GM10248 (cell line): ENCODE results near the gene TNFRSF13B.

Experiments used
- CTCF ChIA-PET: fragments of 300-600 bp; sonication (Branson Sonifier 250); formaldehyde crosslinking; extraction: SDS; loops from one replicate; lab custom pipeline; 2021; ENCODE audit warnings: antibody characterized with exemption; lab: Yijun Ruan, JAX
- POLR2A ChIA-PET: fragments of 350-650 bp; sonication (Branson Sonifier 250); formaldehyde crosslinking; extraction: SDS; loops from one replicate; lab custom pipeline; 2020; ENCODE audit warnings: antibody characterized with exemption; lab: Yijun Ruan, JAX
- DNase-seq: peaks from one replicate; pipeline ENCODE4 v3.0.0; 2012; ENCODE audit errors: extremely low spot score
- TF ChIP-seq, protein P1 (sequence below): IDR thresholded peaks from 2 replicates; pipeline ENCODE4 v1.5.1; 2012; ENCODE audit warnings: mild to moderate bottlenecking, low read depth; ENCODE audit errors: extremely low read depth, missing control alignments, control extremely low read depth

The TNFRSF13B gene

DNA sequence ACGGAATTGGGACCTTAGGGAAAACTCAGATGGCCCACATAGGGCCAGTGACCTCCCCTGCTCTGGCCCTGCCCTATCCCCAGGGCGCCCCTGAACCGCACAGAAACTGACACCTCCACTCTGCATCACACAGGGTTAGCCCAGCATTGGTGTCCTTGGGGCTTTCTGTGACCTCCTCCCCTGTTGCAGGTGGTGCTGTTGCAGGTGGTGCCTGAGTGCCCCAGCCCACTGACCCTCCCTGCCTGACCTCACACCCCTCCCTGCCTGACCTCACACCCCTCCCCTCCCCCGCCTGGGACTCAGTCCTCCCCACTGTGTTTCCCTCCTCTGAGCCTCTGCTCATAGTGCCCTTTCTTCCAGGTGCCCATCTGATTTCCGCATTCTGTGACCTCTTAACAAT lies 21.4 kb downstream of the TNFRSF13B start:
- DNase-seq: no peak
- ChIA-PET CTCF (no interaction called here), POLR2A (no interaction called here)
- TF ChIP-seq, protein P1, sequence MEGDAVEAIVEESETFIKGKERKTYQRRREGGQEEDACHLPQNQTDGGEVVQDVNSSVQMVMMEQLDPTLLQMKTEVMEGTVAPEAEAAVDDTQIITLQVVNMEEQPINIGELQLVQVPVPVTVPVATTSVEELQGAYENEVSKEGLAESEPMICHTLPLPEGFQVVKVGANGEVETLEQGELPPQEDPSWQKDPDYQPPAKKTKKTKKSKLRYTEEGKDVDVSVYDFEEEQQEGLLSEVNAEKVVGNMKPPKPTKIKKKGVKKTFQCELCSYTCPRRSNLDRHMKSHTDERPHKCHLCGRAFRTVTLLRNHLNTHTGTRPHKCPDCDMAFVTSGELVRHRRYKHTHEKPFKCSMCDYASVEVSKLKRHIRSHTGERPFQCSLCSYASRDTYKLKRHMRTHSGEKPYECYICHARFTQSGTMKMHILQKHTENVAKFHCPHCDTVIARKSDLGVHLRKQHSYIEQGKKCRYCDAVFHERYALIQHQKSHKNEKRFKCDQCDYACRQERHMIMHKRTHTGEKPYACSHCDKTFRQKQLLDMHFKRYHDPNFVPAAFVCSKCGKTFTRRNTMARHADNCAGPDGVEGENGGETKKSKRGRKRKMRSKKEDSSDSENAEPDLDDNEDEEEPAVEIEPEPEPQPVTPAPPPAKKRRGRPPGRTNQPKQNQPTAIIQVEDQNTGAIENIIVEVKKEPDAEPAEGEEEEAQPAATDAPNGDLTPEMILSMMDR: no peak

DNA sequence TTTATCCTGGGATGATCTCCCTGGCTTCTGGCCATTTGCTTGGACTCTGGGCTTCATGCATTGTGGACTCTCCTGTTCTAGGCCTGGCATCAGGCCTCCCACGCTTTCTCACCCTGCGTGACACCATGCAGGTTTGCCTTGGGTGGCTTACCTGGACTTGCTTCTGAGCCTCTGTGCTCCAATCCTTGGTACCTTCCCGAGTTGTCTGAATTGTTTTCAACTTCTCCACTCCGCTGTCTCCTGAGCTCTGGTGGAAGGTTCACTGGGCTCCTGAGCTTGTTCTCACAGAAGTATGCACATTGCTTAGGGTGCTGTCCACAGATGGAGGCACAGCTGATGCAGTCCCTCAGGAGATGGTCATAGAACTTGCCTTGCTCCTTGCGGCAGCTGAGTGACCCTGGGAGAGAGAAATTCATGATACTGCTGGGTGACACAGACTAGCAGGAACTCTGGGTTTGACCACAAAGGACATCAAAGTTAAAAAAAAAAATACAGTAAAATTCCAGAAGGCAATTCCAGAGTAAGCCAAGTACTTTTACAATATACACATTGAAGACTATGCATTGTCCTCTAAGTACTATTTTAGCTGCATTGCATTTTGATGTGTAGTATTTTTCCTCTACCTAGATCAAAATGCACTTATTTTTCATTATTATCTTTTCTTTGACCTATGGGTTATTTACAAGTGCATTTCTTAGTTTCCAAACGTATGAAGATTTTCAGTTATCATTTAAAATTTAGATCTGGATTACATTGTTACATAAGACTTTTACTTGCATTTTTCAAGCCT lies 23.1 kb downstream of the TNFRSF13B start:
- TF ChIP-seq, protein P1: no peak
- ChIA-PET CTCF (no interaction called here), POLR2A (no interaction called here)
- DNase-seq: no peak

DNA sequence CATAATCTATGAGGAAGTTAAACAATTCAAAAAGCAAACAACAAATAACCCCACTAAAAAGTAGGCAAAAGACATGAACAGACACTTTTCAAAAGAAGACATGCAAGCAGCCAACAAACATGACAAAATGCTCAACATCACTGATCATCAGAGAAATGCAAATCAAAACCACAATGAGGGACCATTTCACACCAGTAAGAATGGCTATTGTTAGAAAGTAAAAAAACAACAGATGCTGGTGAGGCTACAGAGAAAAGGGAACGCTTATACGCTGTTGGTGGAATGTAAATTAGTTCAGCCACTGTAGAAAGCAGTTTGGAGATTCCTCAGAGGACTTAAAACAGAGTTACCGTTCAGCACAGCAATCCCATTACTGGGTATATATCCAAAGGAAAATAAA lies 24.4 kb downstream of the TNFRSF13B start:
- TF ChIP-seq, protein P1: no peak
- CTCF ChIA-PET: interaction anchor here (1.0 kb wide), 1 partner anchor 29 kb away, joined by 3 read pairs; no protein-coding TSS in a partner anchor
- no peak for DNase-seq
- POLR2A ChIA-PET: no interaction called here

DNA sequence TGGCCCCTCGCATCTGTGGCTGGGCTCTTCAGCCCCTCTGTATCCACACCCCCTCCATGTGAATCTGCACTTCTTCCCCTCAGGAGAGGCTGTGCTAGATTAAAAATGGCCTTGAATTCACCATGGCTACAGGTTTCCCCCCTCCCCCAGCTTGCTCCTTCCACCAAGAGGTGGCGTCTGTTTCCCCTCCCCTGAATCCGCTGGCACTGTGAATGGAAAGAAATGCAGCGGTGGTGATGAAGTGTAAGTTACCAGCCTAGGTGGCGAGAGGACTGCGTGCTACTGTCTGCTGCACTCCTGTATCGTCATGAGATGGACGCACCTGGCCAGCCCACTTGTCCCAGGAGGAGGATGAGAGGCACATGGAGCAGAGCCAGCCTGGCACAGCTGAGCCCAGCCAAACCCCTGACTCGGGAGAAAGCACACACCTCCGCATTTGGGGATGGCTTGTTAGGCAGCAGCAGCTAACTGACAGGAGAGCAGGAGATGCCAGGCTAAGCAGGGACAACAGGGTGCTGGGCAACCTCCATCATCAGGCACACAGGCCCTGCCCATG lies 26.2 kb downstream of the TNFRSF13B start:
- no peak for DNase-seq
- TF ChIP-seq, protein P1: no peak
- POLR2A ChIA-PET: no interaction called here
- CTCF ChIA-PET: interaction anchor here (1.2 kb wide), 2 partner anchors 24 to 46 kb away, joined by 3 read pairs; no protein-coding TSS in a partner anchor

DNA sequence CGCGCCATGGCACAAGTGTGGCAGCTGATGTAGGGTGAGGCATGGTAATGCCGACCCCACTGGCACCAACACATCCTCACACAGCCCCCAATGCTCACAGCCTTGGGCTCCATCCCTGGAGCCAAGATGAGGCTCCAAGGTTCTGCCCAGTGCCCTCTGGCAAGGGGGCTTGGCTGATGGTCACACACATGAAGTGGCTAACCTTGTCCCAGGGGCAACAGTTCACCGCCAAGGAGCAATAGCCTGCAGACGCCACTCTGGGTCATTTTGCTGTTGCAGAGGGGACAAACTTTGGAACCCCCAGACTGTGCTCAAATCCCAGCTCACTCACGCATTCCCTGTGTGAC lies 26.8 kb downstream of the TNFRSF13B start:
- ChIA-PET POLR2A (no interaction called here), CTCF (interaction anchor here (1.2 kb wide), 1 partner anchor 47 kb away, joined by 3 read pairs; no protein-coding TSS in a partner anchor)
- DNase-seq: no peak
- TF ChIP-seq, protein P1: no peak

DNA sequence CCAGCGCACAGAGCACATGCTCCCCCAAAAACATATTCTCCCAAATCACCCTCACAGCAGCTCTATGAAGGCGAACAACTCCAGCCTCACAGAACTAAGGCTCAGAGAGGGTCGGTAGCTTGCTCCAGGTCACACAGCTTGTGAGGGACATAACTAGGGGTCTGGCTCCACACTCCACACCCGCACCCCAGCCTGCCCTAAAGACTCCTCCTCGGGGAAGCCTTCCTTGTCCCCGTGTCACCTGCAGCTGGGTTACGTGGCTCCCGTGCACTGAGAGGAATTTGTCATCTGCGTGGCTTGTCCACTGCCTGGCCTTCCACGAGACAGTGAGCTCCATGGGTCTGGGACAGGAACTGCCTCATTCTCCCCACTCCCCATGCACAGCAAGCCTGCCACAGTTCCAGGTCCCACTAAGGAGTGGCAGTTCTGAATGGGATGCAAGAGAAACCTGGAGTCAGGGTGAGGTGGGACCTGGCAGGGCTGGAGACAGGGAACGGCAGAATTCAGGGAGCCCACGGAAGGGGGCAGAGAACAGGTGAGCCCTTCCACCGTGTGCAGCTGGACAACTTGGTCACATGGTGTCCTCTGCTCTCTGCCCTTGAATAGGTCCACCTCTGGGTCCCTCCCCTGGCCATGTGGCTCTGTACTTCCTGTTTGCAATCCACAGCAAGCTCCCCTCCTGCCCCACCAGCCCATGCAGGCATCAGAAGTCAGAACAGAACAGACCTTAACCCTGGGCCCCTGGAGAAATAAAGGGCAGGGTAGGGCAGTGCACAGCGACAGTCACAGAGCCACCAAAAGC lies 27.4 kb downstream of the TNFRSF13B start:
- CTCF ChIA-PET: interaction anchor here (1.0 to 1.1 kb wide), 2 partner anchors 18 to 22 kb away, joined by 3 read pairs; no protein-coding TSS in a partner anchor
- TF ChIP-seq, protein P1: no peak
- POLR2A ChIA-PET: no interaction called here
- no peak for DNase-seq
